Stimulated activated CD4-positive, alpha-beta T cell treated with anti-CD3 and anti-CD28 coated beads, Interleukin-4, amount 100 ng/mL, for 48 hours (primary cell): ENCODE measurements around the gene ZNF280D.
"Not testable (repeated sequence)": the region's sequence is repeated elsewhere in the genome, so short reads cannot be mapped to it uniquely, and the experiment has no call there.

Experiments
- DNase-seq, 2 donors: peaks; one replicate each; pipeline ENCODE4 v3.0.0-alpha.2; 2020; ENCODE audit warnings: low read depth in 2 of 2

The ZNF280D gene

DNA sequence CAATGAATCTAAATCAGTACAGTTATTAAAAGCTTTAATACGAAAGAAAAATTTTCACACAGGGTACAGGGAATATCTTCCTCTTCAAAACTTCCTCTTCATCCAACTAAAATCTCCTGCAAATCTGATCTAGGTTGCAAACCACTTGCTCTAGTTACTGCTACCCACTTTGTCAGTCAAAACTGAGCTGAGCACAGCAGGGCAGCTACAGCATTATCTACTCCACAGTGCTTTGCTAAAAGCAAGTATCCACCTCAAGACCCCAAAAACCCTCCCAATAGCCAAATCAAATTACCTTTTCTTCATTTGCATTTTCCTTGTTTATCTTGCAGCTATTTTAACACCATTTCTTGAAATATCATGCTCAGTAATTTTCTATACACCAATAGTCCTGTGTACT, 14.7 kb downstream of the ZNF280D start:
- no peak for DNase-seq

DNA sequence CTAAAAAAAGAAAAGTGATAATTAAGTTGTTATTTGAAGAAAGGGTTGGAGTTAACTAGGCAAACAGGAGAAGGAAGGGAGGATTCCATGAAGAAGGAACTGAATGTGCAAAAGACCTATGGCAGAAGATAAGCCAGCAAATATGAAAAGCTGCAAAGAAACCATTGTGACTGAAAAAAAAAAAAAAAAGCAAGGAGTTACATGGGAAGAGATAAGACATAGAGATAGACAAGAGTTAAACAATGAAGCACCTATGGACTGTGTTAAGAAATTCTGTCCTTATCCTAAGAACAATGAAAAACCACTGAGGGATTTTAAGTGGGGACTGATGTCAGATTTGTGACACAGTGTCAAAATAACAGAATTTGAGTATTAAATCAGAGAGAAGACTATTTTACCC, 17.0 kb downstream of the ZNF280D start:
- no peak for DNase-seq

DNA sequence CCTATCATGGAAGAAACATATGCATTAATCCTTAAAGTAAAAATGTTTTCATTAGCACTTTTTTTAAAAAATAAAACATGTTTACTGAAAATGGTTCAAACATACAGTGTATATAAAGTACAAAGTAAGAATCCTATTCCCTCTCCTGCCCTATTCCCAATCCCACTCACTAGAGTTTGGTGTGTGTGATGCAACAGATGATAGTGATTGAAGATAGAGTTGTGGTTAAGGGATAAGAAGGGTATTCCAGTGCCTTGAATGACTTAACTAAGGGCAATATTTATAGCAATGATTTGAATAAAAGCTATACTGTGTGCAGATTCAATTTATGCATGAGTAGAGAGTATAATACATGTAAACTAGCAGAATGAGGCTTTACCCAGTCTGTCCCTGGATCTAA, 18.1 kb downstream of the ZNF280D start:
- no peak for DNase-seq

DNA sequence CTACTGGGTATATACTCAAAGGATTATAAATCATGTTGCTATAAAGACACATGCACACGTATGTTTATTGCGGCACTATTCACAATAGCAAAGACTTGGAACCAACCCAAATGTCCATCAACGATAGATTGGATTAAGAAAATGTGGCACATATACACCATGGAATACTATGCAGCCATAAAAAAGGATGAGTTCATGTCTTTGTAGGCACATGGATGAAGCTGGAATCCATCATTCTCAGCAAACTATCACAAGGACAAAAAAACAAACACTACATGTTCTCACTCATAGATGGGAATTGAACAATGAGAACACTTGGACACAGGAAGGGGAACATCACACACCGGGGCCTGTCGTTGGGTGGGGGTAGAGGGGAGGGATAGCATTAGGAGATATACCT, 23.8 kb downstream of the ZNF280D start:
- not testable (repeated sequence) for DNase-seq

DNA sequence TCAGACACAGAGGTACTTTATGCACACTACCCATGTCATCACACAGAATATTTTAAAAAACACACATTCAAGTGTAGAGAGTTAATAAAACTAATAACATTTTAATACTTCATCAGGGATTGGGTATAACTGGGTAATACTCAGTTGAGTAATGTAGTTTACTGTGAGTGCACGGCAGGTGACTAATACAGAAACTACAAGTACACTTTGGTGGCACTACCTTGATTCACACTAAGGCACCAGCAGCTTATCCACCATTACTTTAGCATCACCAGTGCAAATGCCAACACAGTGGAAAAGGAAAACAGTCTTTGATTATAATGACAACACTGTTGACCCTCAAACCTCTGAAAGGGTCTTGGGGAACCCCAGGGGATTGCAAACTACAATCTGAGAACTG, 33.6 kb downstream of the ZNF280D start:
- no peak for DNase-seq

DNA sequence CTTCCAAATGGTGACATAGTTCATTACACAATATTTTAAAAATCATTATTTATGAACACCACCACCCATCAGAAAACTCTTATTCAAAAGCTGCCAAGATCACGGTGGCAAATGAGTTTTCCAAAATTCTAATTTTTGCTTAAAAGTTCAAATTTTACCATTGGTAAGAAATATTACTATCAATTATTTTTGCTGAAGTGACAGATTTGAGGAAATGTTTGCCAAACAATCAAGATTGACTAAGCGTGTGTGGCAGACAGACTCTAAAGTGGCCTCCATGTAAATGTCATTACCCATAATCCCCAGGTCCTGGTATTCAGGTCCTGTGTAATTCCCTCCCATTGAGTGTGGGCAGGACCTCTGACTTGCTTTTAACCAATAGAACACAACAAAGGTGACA, 35.0 kb downstream of the ZNF280D start:
- no peak for DNase-seq

DNA sequence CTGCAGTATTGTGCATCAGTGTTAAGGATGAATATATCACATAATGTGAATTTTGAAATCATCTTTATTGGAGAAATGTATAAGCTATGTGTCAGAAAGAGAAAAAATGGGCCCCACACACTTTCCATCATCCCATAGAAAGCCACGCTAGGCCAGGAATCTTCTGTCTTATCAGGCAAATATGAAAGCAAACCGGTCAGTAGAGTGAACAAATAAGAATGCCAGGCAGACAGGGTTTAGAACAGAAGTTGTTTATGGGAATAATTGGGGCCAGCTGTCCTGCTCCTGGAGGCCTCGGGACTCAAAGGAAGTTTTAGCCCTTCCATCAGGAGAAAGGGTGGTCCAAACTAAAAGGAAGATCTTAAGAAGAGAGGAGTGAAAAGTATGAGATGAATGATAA, 39.5 kb downstream of the ZNF280D start:
- DNase-seq, result no peak

DNA sequence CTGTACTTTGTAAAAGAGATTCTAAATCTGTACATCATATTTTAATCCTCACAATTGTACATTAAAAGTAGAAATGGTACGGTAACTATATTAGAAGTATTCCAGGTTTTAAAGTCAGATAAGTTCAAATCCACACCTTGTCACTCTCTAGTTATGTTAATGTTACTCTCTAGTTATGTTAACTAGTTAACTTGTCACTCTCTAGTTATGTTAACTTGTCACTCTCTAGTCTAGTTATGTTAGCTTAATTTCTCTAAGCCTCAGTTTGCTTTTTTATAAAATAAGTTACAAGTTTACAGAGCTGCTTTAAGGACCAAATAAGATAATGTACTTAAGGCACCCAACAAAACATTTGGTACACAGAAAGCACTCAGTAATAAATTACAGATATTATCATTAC, 42.6 kb downstream of the ZNF280D start:
- no peak for DNase-seq

DNA sequence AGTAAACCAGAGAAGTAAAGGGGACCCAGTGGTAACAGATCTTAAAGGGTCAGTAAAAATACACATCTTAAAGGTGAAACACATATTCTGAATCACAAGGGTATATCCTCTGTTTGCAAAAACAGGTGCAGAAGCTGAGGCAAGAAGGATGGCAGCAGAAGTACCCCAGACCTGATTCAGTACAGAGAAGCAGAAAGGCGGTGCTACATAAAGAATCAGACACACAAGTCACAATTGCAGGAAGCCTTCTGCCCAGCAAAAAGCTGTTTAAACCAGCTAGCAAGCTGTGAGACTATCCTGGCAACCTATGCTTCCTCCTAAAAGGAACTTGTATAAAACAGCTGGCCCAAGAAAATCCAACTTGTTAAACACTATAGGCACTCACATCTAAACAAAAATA, 49.4 kb downstream of the ZNF280D start:
- DNase-seq, result no peak

DNA sequence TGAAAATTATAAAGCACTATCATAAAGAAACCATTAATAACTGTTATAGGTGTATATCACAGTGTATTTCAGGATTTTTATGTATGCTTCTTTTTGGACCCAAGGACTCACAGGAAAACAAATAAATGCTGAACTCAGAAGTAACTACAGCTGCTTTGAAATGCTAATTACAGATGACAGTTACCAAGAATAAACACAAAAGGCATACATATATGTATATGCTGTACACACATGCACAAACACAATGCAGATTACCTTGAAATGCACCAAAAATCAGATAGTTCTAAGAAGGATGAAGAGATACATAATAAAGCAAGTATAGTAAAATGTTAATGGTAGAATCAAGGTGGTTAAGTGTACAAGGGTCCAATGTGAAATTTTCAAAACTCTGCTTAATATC, 52.2 kb downstream of the ZNF280D start:
- no peak for DNase-seq

DNA sequence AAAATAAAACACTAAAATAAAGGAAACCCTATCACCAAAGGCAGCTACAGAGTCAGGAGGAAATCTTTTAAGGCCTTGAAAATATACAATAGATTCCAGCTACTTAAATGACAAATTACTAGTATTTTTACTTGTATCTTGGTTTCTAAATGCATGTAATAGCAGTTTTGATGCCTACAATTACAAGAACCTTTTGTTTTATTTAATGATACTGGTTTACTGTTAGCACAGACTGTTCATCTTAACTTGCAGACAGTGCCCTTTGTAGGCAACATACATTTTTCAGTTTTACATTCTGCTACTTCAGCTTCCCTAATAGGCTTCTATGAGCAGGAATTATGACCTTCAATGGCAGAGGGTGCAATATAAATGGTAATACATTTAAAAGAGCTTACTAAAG, 54.1 kb downstream of the ZNF280D start:
- DNase-seq, result no peak

DNA sequence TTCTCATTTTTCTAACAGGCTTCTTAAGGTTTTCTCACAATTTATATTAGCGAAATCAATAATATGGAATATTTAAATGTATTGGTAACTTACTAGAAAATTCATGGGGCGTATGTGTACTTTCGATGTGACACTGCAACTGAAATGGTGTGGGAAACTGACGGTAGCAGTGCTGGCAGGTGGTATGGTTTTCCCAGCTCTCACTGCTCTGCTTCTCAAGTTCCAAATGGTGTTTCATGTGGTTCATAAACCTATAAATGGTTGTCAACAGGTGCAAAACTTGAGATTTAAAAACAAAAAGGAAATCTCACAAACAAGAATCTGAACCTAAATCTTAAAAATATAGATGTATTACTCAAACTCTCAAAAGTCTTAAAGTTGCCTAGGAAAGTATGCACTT, 54.7 kb downstream of the ZNF280D start:
- no peak for DNase-seq

DNA sequence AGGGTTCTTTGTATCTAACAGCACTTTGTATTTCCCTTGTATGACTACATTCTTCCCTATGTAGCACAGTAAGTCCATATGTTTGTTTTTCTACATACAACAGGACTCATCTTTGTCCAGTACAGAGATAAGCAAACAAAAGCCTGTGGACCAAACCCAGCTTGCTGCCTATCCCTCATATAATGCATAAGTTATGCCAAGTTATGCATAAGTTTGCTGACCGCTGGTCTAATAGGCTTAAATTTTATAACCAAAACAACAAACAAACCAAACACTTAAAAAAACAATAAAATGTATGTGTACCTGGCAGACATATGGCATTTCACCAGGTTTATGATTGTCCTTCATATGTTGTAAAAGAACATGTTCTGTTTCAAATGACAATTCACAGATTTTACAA, 56.0 kb downstream of the ZNF280D start:
- DNase-seq, result no peak

DNA sequence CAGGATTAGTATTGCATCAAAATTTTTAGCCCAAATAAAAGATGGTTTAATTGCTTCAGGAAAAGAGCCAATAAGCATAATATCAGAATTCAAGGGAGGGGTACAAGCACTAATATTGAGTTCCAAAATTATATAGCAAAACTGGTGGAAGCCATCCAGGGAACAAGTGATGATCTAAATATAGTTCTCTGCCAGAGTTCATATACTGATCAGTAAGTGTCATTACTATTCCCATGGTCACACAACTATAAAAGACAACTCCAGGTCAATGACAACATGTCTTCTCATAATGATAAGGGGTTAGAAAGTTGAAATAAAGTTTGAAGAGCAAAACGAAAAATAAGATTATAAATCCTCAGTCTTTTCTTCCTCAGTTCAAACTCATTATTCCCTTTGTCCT, 57.4 kb downstream of the ZNF280D start:
- no peak for DNase-seq

DNA sequence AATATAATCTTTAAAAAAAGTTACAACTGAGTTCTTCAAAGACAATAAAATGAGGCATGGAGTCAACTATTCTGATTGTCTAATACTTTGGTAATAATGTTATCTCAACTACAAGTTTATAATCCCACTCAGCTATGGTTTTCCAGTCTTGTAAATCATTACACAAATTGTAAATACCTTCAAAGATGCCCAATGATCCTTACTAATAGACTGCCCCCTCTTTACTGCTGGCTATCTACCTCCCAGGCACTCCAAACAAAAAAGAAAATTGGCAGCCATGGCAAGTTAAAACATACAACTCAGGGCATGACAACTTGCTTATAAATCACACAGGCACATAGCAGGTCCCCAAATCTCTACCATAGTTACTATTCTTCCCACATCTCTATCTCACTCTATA, 58.5 kb downstream of the ZNF280D start:
- DNase-seq, result no peak

DNA sequence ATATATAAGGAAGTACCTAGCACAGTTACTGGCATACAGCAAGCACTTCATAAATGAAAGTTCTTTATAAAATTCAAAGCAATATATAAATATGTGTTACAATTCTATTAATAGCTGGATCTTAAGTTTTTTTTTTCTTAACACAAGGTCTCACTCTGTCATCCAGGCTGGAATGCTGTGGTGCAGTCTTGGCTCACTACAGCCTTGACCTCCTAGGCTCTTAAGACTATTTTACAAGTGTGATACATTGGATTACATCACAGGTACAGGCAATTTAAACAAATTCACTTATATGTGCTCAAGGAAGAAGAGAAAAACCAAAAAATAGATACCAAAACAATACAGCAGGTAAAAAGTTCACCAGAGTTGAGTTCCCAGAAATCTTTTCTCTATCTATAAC, 60.6 kb downstream of the ZNF280D start:
- no peak for DNase-seq

DNA sequence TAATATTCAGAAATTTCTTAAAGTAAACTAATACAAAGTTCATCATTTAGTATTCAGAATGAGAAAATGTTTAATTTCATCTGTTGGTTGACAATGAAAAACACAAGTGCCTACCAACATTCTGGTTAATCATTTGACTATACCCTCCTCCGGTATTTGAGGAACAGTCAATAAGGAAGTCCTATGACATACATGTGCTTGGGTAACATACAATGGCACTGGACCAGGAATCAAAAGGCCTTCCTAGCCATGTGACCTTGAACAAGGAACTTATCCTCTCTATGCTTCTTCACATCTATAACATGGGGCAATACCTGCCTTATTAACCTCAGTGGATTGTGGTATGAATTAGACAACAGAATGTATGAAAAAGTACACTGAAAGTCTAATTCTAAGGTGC, 65.8 kb downstream of the ZNF280D start:
- no peak for DNase-seq

DNA sequence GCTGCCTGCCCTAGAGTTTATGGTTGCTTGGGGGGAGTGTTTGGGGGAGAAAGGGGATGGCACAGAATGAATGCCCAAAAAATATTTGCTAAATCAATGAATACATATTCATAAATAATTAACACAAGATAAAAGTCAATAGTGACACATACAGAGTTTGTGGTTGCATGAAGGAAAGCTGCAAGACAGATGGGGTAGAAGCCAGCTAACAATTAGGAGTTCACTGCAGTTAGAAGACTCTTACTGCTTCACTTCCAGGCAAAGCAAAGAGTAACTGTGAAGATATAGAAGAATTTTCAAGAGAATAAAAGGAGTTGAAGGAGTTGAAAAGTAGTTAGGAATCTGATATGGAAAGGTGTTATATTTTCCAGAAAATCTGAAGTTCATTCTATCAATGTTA, 72.4 kb downstream of the ZNF280D start:
- DNase-seq, result no peak

DNA sequence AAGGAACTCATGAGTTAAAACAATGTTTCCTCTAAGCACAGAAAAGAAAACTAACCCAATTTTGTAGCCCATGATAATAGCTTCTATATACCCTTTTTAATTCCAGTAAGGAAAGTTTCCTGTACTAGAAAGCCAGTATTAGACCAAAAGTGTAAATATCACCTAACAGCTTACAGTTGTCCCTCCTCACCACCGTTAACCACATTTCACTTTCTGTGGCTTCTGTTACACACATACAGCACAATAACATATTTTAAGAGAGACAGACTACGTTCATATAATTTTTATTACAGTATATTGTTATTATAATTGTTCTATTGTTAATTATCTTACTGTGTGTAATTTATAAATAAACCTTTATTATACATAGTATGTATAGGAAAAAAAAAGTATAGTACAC, 74.1 kb downstream of the ZNF280D start:
- DNase-seq, result no peak

DNA sequence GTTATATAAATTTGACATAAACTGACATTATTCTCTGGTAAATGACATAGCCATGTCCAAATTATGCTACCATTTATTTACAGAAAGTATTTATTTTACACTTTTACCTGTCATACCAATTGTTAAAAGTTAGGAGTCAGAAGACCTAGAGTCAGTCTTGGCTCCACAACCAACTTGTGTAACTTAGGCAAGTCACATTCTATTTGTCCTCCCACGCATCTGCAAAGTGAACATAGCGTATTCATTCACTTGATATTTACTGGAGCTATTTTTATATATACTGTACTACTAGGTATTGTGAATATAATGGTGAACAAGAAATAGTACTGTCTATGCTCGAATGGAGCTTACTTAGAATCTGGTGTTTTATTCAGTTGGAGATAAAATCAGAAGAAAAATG, 78.7 kb downstream of the ZNF280D start:
- DNase-seq, result no peak

DNA sequence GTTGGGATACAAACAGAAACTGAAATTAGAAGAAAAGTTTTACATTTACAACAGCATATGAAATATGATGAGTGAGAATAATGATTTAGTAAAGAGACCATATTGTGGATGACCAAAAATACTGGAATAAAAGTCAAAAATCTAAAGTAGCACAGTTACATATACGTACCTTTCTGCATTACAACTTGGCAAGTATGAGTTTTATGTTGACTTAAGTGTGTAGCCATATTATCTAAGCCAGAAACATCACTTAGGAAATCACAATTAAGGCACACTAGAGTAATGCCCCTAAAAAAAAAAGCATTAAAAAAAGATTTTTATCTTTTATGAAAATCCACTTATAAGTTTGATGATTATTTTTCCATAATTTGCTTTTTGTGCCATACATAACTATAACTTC, 79.1 kb downstream of the ZNF280D start:
- no peak for DNase-seq

DNA sequence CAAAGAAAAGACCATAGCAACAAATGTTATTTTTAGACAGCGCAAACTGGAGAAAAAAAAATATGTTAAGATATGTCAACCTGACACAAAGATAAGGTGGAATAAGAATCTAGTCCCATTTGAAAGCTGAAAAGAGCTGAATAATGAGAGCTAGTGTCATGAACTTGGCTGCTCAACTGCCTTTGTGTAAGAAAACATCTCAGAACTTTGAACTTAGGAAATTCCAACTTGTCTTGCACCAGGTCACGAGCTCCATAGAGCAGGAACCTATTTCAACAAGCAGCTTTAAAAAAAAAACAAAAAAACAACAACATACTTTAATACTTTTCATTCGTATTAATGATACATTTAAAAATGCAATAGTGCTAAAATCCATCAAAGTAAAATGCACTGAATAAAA, 79.5 kb downstream of the ZNF280D start:
- DNase-seq, result no peak

DNA sequence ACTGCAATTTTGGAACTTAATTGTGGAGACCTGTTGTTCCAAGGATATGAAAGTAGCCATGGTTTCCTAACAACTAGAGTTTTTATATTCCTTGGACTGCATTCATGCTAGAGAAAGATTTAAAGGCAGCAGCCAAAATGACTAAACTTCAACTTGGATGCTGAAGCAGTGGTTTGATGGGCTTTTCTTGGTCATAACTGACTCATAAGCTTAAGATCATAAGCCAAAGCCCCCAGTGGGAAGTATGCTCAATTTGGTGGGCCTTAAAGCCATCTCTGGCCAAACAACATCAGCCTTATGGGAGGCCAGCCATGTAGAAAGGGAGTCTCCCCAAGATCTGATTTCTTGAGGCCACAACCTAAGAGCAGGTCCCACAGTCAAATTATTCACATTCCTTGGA, 80.2 kb downstream of the ZNF280D start:
- DNase-seq, result no peak

DNA sequence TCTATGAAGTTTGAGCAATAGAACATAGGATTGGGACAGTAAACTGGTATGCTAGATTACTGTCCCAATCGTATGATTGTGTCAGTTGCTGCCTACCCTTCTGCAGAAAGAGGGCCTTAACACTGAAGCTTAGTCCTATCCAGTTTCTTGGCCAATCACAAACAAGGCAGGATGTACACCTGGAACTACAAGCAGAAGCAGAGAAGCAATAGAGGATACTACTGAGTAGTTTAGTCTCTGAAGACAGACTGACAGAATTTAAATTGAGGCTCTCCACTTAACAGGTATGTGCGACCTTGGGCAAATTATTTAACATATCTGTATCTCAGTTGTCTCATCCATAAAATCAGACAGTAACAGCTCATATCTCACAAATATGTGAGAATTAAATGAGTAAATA, 85.0 kb downstream of the ZNF280D start:
- DNase-seq, result no peak

DNA sequence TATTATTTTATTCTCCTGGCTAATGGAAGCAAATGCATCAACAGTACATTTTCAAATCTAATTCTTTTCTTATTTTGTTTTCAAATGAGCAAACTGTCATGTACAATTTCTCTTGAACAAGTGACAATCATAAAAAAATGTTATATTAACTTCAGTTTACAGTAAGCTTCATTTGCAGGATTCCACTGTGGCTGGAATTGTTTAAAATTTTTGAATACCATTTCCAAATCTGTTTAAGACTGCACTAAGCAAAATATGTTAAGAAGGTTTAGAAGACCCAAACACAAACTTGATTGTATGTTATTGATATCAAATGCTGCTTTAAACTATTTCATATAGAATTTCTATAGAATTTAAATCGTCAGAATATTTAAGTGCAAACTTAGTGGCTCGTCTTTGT, 92.8 kb downstream of the ZNF280D start:
- DNase-seq, result no peak
